SK-N-SH (cell line): ENCODE data around the gene CYP2W1. TPM values are rescaled to one million over a fixed set of nuclear protein-coding genes. Genes with fewer than 3 reads are reported as not detected.

Experiments used
- CTCF ChIA-PET: fragments of 300-600, 350-600 bp; formaldehyde crosslinking; extraction: SDS; loops from one replicate; lab custom pipeline; 2021; lab: Yijun Ruan, JAX
- POLR2A ChIA-PET: fragments of 350-600 bp; sonication (Branson Sonifier 250); formaldehyde crosslinking; extraction: SDS; loops from one replicate; lab custom pipeline; 2020; ENCODE audit warnings: antibody characterized with exemption, inconsistent platforms; lab: Yijun Ruan, JAX
- DNase-seq: peaks from one replicate; pipeline ENCODE4 v3.0.0; 2012
- H2AFZ ChIP-seq: fragments of 200-600 bp; sonication (generic); 2 replicates; pipeline ENCODE4 v1.8.1; 2016; ENCODE audit warnings: antibody characterized with exemption, mild to moderate bottlenecking, low read depth
- H3F3A ChIP-seq: fragments of 200-600 bp; sonication (generic); replicated peaks from 2 replicates; pipeline ENCODE3; 2016; ENCODE audit warnings: antibody characterized with exemption, mild to moderate bottlenecking; ENCODE audit not compliant: insufficient read depth
- H3K27ac ChIP-seq, 2 experiments: fragments of 200-500 bp in 1 of 2; fragments of 200-600 bp in 1 of 2; sonication (Bioruptor generic) in 1 of 2; sonication (generic), shearing (Covaris generic) in 1 of 2; 2 replicates each; pipeline versions ENCODE4 v1.5.1 to v1.6.1; 2014 to 2016; ENCODE audit warnings: low read depth in 2 of 2, inconsistent platforms in 1 of 2, low read length in 1 of 2, mild to moderate bottlenecking in 1 of 2, mixed read lengths in 1 of 2
- H3K27me3 ChIP-seq: fragments of 200-600 bp; sonication (generic), shearing (Covaris generic); 2 replicates; pipeline ENCODE4 v1.6.1; 2016; ENCODE audit warnings: mixed run types; ENCODE audit not compliant: insufficient read depth
- H3K36me3 ChIP-seq, 2 experiments: fragments of 200-500 bp in 1 of 2; fragments of 200-600 bp in 1 of 2; sonication (Bioruptor generic) in 1 of 2; sonication (generic) in 1 of 2; replicated peaks in 1 of 2; 2 replicates each; pipeline versions ENCODE3 to v1.5.1; 2014 to 2016; ENCODE audit warnings: low read length in 1 of 2, mild to moderate bottlenecking in 1 of 2; ENCODE audit not compliant: insufficient read depth in 2 of 2, control insufficient read depth in 1 of 2
- H3K4me1 ChIP-seq, 2 experiments: fragments of 200-500 bp in 1 of 2; fragments of 200-600 bp in 1 of 2; sonication (Bioruptor generic) in 1 of 2; sonication (generic), shearing (Covaris generic) in 1 of 2; 2 replicates each; pipeline versions ENCODE4 v1.5.1 to v1.6.1; 2014 to 2016; ENCODE audit warnings: low read depth in 1 of 2, low read length in 1 of 2, mixed run types in 1 of 2; ENCODE audit not compliant: insufficient read depth in 2 of 2, control insufficient read depth in 1 of 2
- H3K4me2 ChIP-seq: fragments of 200-600 bp; sonication (generic), shearing (Covaris generic); 2 replicates; pipeline ENCODE4 v1.6.1; 2017; ENCODE audit warnings: mixed run types
- H3K4me3 ChIP-seq, 2 experiments: fragments of 200-500 bp in 1 of 2; fragments of 200-600 bp in 1 of 2; sonication (Bioruptor generic) in 1 of 2; sonication (generic), shearing (Covaris generic) in 1 of 2; 2 replicates each; pipeline versions ENCODE4 v1.5.1 to v1.8.1; 2014 to 2016; ENCODE audit warnings: low read depth in 2 of 2, inconsistent platforms in 1 of 2, low read length in 1 of 2, mild to moderate bottlenecking in 1 of 2, mixed read lengths in 1 of 2, moderate library complexity in 1 of 2
- H3K79me2 ChIP-seq: fragments of 200-600 bp; sonication (generic); 2 replicates; pipeline ENCODE4 v1.8.1; 2017; ENCODE audit warnings: mild to moderate bottlenecking; ENCODE audit not compliant: insufficient read depth
- H3K9ac ChIP-seq: fragments of 200-600 bp; sonication (generic); 2 replicates; pipeline ENCODE4 v1.6.1; 2017; ENCODE audit warnings: mixed run types
- H3K9me2 ChIP-seq: fragments of 200-600 bp; sonication (generic); 2 replicates; pipeline ENCODE4 v1.6.1; 2017; ENCODE audit warnings: mixed run types
- H3K9me3 ChIP-seq: fragments of 200-600 bp; sonication (generic); 2 replicates; pipeline ENCODE4 v1.6.1; 2017; ENCODE audit warnings: mixed run types, mild to moderate bottlenecking, moderate library complexity
- H4K20me1 ChIP-seq: fragments of 200-600 bp; sonication (generic); 2 replicates; pipeline ENCODE4 v1.6.1; 2017; ENCODE audit warnings: mild to moderate bottlenecking, mixed run types; ENCODE audit not compliant: insufficient read depth
- CHD2 ChIP-seq: fragments of 150-350 bp; IDR thresholded peaks from 2 replicates; pipeline ENCODE4 v1.6.1; 2018; ENCODE audit warnings: low read length; ENCODE audit not compliant: partially characterized antibody
- CTCF ChIP-seq: fragments of 200-600 bp; sonication (generic); IDR thresholded peaks from 2 replicates; pipeline ENCODE4 v1.6.1; 2017; ENCODE audit warnings: antibody characterized with exemption, mild to moderate bottlenecking, moderate library complexity
- ELF1 ChIP-seq: IDR thresholded peaks from 2 replicates; pipeline ENCODE4 v1.4.0; 2012
- EP300 ChIP-seq, 2 experiments: IDR thresholded peaks; 2 replicates each; pipeline versions ENCODE4 v1.4.0 to v1.6.1; 2012; ENCODE audit warnings: borderline replicate concordance in 1 of 2, low read depth in 1 of 2, low read length in 1 of 2
- EZH2phosphoT487 ChIP-seq: fragments of 200-600 bp; sonication (generic); IDR thresholded peaks from 2 replicates; pipeline ENCODE4 v1.6.1; 2017; ENCODE audit warnings: low read depth, mixed run types, mild to moderate bottlenecking, antibody characterized with exemption, moderate library complexity, borderline replicate concordance
- FOSL2 ChIP-seq: IDR thresholded peaks from 2 replicates; pipeline ENCODE4 v1.4.0; 2012; ENCODE audit warnings: low read depth, mild to moderate bottlenecking, moderate library complexity, borderline replicate concordance
- FOXM1 ChIP-seq: IDR thresholded peaks from 2 replicates; pipeline ENCODE4 v1.4.0; 2012; ENCODE audit warnings: low read depth, mild to moderate bottlenecking
- GABPA ChIP-seq: IDR thresholded peaks from 2 replicates; pipeline ENCODE4 v1.4.0; 2012; ENCODE audit warnings: low read depth, mild to moderate bottlenecking
- GATA2 ChIP-seq: sonication (generic); formaldehyde crosslinking; IDR thresholded peaks from 2 replicates; pipeline ENCODE4 v1.5.0; 2020; ENCODE audit warnings: mild to moderate bottlenecking, missing genetic modification reagents
- IRF3 ChIP-seq: fragments of 150-350 bp; IDR thresholded peaks from 2 replicates; pipeline ENCODE4 v1.6.1; 2016; ENCODE audit warnings: mild to moderate bottlenecking, low read depth, low read length
- JUND ChIP-seq: IDR thresholded peaks from 2 replicates; pipeline ENCODE4 v1.4.0; 2012
- MEF2A ChIP-seq: IDR thresholded peaks from 2 replicates; pipeline ENCODE4 v1.4.0; 2012; ENCODE audit warnings: low read depth, borderline replicate concordance
- NFIC ChIP-seq: IDR thresholded peaks from 2 replicates; pipeline ENCODE4 v1.4.0; 2012; ENCODE audit warnings: borderline replicate concordance
- POLR2AphosphoS5 ChIP-seq: IDR thresholded peaks from 2 replicates; pipeline ENCODE4 v1.6.1; 2012; ENCODE audit warnings: low read depth, low read length
- RAD21 ChIP-seq: IDR thresholded peaks from 2 replicates; pipeline ENCODE4 v1.6.1; 2012; ENCODE audit warnings: mild to moderate bottlenecking, low read length
- RFX5 ChIP-seq: IDR thresholded peaks from 2 replicates; pipeline ENCODE4 v1.6.1; 2012; ENCODE audit warnings: mild to moderate bottlenecking, improper control_type of control experiment, low read length
- RXRA ChIP-seq: IDR thresholded peaks from 2 replicates; pipeline ENCODE4 v1.4.0; 2012; ENCODE audit warnings: low read depth, mild to moderate bottlenecking, borderline replicate concordance
- SIN3A ChIP-seq: IDR thresholded peaks from 2 replicates; pipeline ENCODE4 v1.6.1; 2012; ENCODE audit warnings: low read depth, mild to moderate bottlenecking, low read length, moderate library complexity, borderline replicate concordance
- TAF1 ChIP-seq: IDR thresholded peaks from 2 replicates; pipeline ENCODE4 v1.6.1; 2012; ENCODE audit warnings: low read depth, mild to moderate bottlenecking, low read length, moderate library complexity, borderline replicate concordance
- TEAD4 ChIP-seq: IDR thresholded peaks from 2 replicates; pipeline ENCODE4 v1.4.0; 2012; ENCODE audit warnings: mild to moderate bottlenecking, borderline replicate concordance; ENCODE audit not compliant: insufficient read depth
- USF2 ChIP-seq: fragments of 150-350 bp; IDR thresholded peaks from 2 replicates; pipeline ENCODE4 v1.6.1; 2017; ENCODE audit warnings: antibody characterized with exemption, low read length, low read depth, borderline replicate concordance
- YY1 ChIP-seq: IDR thresholded peaks from 2 replicates; pipeline ENCODE4 v1.4.0; 2012; ENCODE audit warnings: low read depth, mild to moderate bottlenecking
- ZBTB33 ChIP-seq: IDR thresholded peaks from 2 replicates; pipeline ENCODE4 v1.4.0; 2012; ENCODE audit warnings: low read depth, borderline replicate concordance
- WGBS: methylation state at CpG from one replicate; pipeline ENCODE4 v1.1.6; 2017; ENCODE audit warnings: low lambda C conversion rate; 5-methylcytosine and 5-hydroxymethylcytosine counted together
- polyA plus RNA-seq, 3 experiments: library from polyadenylated mRNA; depleted of rRNA; stranded (reverse); fragments of >200 nt; gene quantifications; 2 replicates each; pipeline ENCODE4 v1.2.3, GENCODE V29; 2012

Gene CYP2W1
- polyA plus RNA-seq, 1 of the 3 experiments (the other 2 are of a cell fraction) = 0.10 TPM

GRCh38 chr7:976901-977325 lies 6.1 kb upstream of the CYP2W1 start:
- CTCF ChIA-PET = interaction anchor here (0.8 to 8.4 kb wide), 6 partner anchors 16 to 166 kb away, joined by 3 to 134 read pairs (median 16); partner anchors contain the start of genes ADAP1 and GPER1

GRCh38 chr7:977326-978048 lies 5.5 kb upstream of the CYP2W1 start:
- H4K20me1 ChIP-seq = peaks cover 24% of the 10 kb centered on the region
- no peak overlapping the region for H2AFZ ChIP-seq
- H3K9me3 ChIP-seq = no peaks in the 10 kb centered on the region
- H3K4me2 ChIP-seq = no peak overlapping the region
- no peak for DNase-seq
- no peak overlapping the region for H3K27ac ChIP-seq
- no peaks in the 10 kb centered on the region for H3K27me3 ChIP-seq
- peaks cover 7% of the 10 kb centered on the region for H3F3A ChIP-seq
- H3K4me3 ChIP-seq = no peak overlapping the region
- peaks cover 10 to 12% of the 10 kb centered on the region in 2 experiments; a peak in 2 of 4 replicates for H3K4me1 ChIP-seq
- TF ChIP-seq TAF1 = no peak
- TF ChIP-seq RXRA = no peak
- TF ChIP-seq TEAD4 = no peak
- no peak for TF ChIP-seq SIN3A
- TF ChIP-seq EP300 (IDR thresholded peaks at IDR 0.05; ENCODE audit: borderline replicate concordance in 1 of 2, low read depth in 1 of 2, low read length in 1 of 2) = no peak
- no peak for TF ChIP-seq CTCF
- no peak for TF ChIP-seq IRF3
- no peak for TF ChIP-seq ZBTB33
- no peak for TF ChIP-seq JUND
- no peak for TF ChIP-seq CHD2
- no peak for TF ChIP-seq GABPA
- no peak for TF ChIP-seq FOSL2
- no peak for TF ChIP-seq POLR2AphosphoS5
- TF ChIP-seq ELF1 = no peak
- TF ChIP-seq GATA2 (CRISPR knock-in tag) = no peak
- peaks cover 28% of the 10 kb centered on the region for H3K79me2 ChIP-seq
- POLR2A ChIA-PET = no interaction called here
- WGBS = 80% methylated on average over 19 of the region's 19 CpGs
- no peak overlapping the region for H3K9ac ChIP-seq
- CTCF ChIA-PET = interaction anchor here (1.1 to 8.4 kb wide), 7 partner anchors 13 to 200 kb away, joined by 3 to 134 read pairs (median 13); partner anchors contain the start of gene GPER1
- H3K36me3 ChIP-seq = peaks cover 7 to 8% of the 10 kb centered on the region in 2 experiments
- H3K9me2 ChIP-seq = no peaks in the 10 kb centered on the region

More at GRCh38 chr7:976901-977325, 6.1 kb upstream of the CYP2W1 start:
- 86% methylated on average over 16 of the region's 19 CpGs for WGBS
- H2AFZ ChIP-seq = no peak overlapping the region
- no peaks in the 10 kb centered on the region for H3K9me3 ChIP-seq
- peaks cover 7% of the 10 kb centered on the region for H3F3A ChIP-seq
- peaks cover 10 to 12% of the 10 kb centered on the region in 2 experiments; a peak in 2 of 4 replicates for H3K4me1 ChIP-seq
- H3K4me3 ChIP-seq = no peak overlapping the region
- no peak overlapping the region for H3K27ac ChIP-seq
- no peak overlapping the region for H3K9ac ChIP-seq
- H3K4me2 ChIP-seq = no peak overlapping the region
- H4K20me1 ChIP-seq = peaks cover 28% of the 10 kb centered on the region
- peaks cover 34% of the 10 kb centered on the region for H3K79me2 ChIP-seq
- POLR2A ChIA-PET = no interaction called here
- TF ChIP-seq NFIC = no peak
- TF ChIP-seq RAD21 = no peak
- no peak for TF ChIP-seq EZH2phosphoT487
- TF ChIP-seq GATA2 (CRISPR knock-in tag) = no peak
- no peak for TF ChIP-seq POLR2AphosphoS5
- no peak for TF ChIP-seq USF2
- TF ChIP-seq TAF1 = no peak
- no peak for TF ChIP-seq MEF2A
- no peak for TF ChIP-seq RXRA
- no peak for TF ChIP-seq YY1
- TF ChIP-seq FOXM1 = no peak
- TF ChIP-seq RFX5 = no peak
- H3K36me3 ChIP-seq = peaks cover 13% of the 10 kb centered on the region in 2 experiments
- H3K27me3 ChIP-seq = no peaks in the 10 kb centered on the region
- DNase-seq = no peak
- H3K9me2 ChIP-seq = no peaks in the 10 kb centered on the region
